Stimulated activated CD8-positive, alpha-beta memory T cell treated with anti-CD3 and anti-CD28 coated beads, Interleukin-4, amount 100 ng/mL, for 1 hour (primary cell): Measurements from ENCODE around the gene ITPRID1.
"Not testable (repeated sequence)": the region's sequence is repeated elsewhere in the genome, so short reads cannot be mapped to it uniquely, and the experiment has no call there.

Experiments
- DNase-seq, 2 donors: peaks; one replicate each; pipeline ENCODE4 v3.0.0-alpha.2; 2020; ENCODE audit warnings: low read depth in 2 of 2, low spot score in 1 of 2

ITPRID1 gene

GRCh38 chr7:31513790-31514189 is at the start of gene ITPRID1:
ITPRID1 (plus strand) TSS chr7:31514090; CDS start chr7:31553025, 38,935 bp downstream.
- no peak for DNase-seq

GRCh38 chr7:31464601-31465000 is 49.3 kb upstream of the ITPRID1 start:
- no peak for DNase-seq

GRCh38 chr7:31465285-31465684 is 48.6 kb upstream of the ITPRID1 start:
- DNase-seq: no peak

- no peak for DNase-seq
These were observed 47.9 kb upstream of the ITPRID1 start for GRCh38 chr7:31466036-31466435.

- DNase-seq: not testable (repeated sequence)
These were observed 43.0 kb upstream of the ITPRID1 start for GRCh38 chr7:31470883-31471282.

GRCh38 chr7:31475368-31475767 is 38.5 kb upstream of the ITPRID1 start:
- no peak for DNase-seq

GRCh38 chr7:31476073-31476745 is 37.7 kb upstream of the ITPRID1 start:
- no peak for DNase-seq

GRCh38 chr7:31476941-31477677 is 36.8 kb upstream of the ITPRID1 start:
- no peak for DNase-seq

GRCh38 chr7:31478018-31478417 is 35.9 kb upstream of the ITPRID1 start:
- DNase-seq: no peak

GRCh38 chr7:31478721-31479120 is 35.2 kb upstream of the ITPRID1 start:
- no peak for DNase-seq

GRCh38 chr7:31487071-31487470 is 26.8 kb upstream of the ITPRID1 start:
- no peak for DNase-seq

- DNase-seq: no peak
These were observed 26.4 kb upstream of the ITPRID1 start for GRCh38 chr7:31487476-31487875.

- DNase-seq: no peak
These were observed 25.2 kb upstream of the ITPRID1 start for GRCh38 chr7:31488562-31489203.

- DNase-seq: no peak
These were observed 23.0 kb upstream of the ITPRID1 start for GRCh38 chr7:31490796-31491314.

- no peak for DNase-seq
These were observed 21.8 kb upstream of the ITPRID1 start for GRCh38 chr7:31492086-31492485.

- DNase-seq: no peak
These were observed 20.1 kb upstream of the ITPRID1 start for GRCh38 chr7:31493714-31494181.

GRCh38 chr7:31494421-31494820 is 19.5 kb upstream of the ITPRID1 start:
- DNase-seq: no peak

GRCh38 chr7:31495653-31496052 is 18.2 kb upstream of the ITPRID1 start:
- DNase-seq: no peak

- DNase-seq: no peak
These were observed 16.4 kb upstream of the ITPRID1 start for GRCh38 chr7:31497516-31497915.

- DNase-seq: no peak
These were observed 13.2 kb upstream of the ITPRID1 start for GRCh38 chr7:31500656-31501055.

GRCh38 chr7:31508823-31509222 is 5.1 kb upstream of the ITPRID1 start:
- DNase-seq: no peak

GRCh38 chr7:31512166-31512565 is 1.7 kb upstream of the ITPRID1 start:
- DNase-seq: no peak
